ENCODE results near the gene SFPQ.
"Not testable (repeated sequence)": the region's sequence is repeated elsewhere in the genome, so short reads cannot be mapped to it uniquely, and the experiment has no call there.

The SFPQ gene

GRCh38 chr1:35192853-35193664, at the start of gene SFPQ:
TSS of gene SFPQ (minus strand) at chr1:35193145. CDS start at chr1:35193049, 96 bp downstream.
- DNase-seq = peak; percentile 96

GRCh38 chr1:35236772-35237171, 43.8 kb upstream of the SFPQ start:
- not testable (repeated sequence) for DNase-seq

GRCh38 chr1:35231287-35231686, 38.3 kb upstream of the SFPQ start:
- DNase-seq = no peak

GRCh38 chr1:35229587-35230360, 36.8 kb upstream of the SFPQ start:
- DNase-seq = no peak

GRCh38 chr1:35226546-35226945, 33.6 kb upstream of the SFPQ start:
- DNase-seq = no peak

GRCh38 chr1:35223084-35223630, 30.2 kb upstream of the SFPQ start:
- DNase-seq = no peak

GRCh38 chr1:35222322-35223083, 29.6 kb upstream of the SFPQ start:
- DNase-seq = no peak

- no peak for DNase-seq
Observed at GRCh38 chr1:35220976-35221375, 28.0 kb upstream of the SFPQ start.

- no peak for DNase-seq
Observed at GRCh38 chr1:35215346-35215745, 22.4 kb upstream of the SFPQ start.

GRCh38 chr1:35211120-35211414, 18.1 kb upstream of the SFPQ start:
- DNase-seq = no peak

- DNase-seq = no peak
Observed at GRCh38 chr1:35210321-35211119, 17.6 kb upstream of the SFPQ start.

- no peak for DNase-seq
Observed at GRCh38 chr1:35203295-35203694, 10.3 kb upstream of the SFPQ start.

- peak; percentile 56 for DNase-seq
Observed at GRCh38 chr1:35202048-35202719, 9.2 kb upstream of the SFPQ start.

- DNase-seq = no peak
Observed at GRCh38 chr1:35201631-35202030, 8.7 kb upstream of the SFPQ start.

GRCh38 chr1:35192056-35192852, 691 bp downstream of the SFPQ start:
- DNase-seq = peak; percentile 97

GRCh38 chr1:35191429-35192055, 1.4 kb downstream of the SFPQ start:
- DNase-seq = no peak

- DNase-seq = no peak
Observed at GRCh38 chr1:35190784-35191183, 2.2 kb downstream of the SFPQ start.

GRCh38 chr1:35188578-35189392, 4.2 kb downstream of the SFPQ start:
- no peak for DNase-seq

GRCh38 chr1:35187816-35188342, 5.1 kb downstream of the SFPQ start:
- DNase-seq = no peak
